GM12873 (cell line): ENCODE data around the gene HCST.

Source experiments
- CTCF ChIP-seq: IDR thresholded peaks from 2 replicates; pipeline ENCODE4 v1.5.1; 2012; ENCODE audit warnings: low read depth, mild to moderate bottlenecking, moderate library complexity, low read length, control low read depth; ENCODE audit not compliant: insufficient read depth; ENCODE audit errors: missing control alignments

Gene HCST

DNA sequence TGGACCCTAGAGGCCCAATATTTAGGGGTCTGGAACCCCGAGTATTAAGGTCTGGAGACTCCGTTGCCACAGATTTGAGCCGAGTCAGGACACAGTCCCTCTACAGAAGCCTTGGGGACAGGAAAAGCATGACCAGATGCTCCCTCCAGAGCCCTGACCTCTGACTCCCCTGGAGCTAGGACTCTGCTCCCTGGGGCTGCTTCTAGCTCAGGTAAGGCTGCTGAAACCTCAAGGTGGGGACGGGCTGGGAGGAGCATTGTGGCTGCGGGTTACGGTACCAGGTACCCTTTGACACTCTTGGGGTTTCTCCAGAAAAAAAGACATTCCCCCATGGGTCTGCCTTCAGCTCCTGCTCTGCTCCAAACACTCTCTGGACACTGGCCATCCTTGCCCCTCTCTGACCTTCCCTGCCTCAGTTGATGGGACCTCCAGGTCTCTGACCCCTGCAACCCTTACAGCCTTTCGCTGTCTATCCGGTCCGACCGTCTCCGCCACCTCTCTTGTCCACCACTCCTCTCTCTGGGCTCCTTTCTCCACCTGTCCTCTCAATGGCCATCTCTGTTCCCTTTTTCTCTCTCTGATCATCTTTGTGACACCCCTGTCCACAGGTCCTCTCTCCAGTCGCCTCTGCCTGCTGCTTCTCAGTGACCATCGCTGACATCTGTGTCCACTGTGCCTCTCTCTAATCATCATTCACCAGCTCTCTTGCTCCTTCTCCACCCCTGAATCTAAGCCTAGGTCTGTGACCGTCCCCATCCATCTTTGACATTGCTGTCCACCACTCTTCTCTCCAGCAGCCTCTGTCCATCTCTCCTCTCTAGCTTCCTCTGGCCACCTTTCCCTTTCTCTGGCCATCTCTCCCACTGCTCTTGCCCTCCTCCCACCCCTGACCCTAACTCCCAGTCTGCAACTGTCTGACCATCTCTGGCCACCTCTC, 35.3 kb downstream of the HCST start:
- TF ChIP-seq CTCF: no peak

- no peak for TF ChIP-seq CTCF
These were observed 36.2 kb downstream of the HCST start for GRCh38 chr19:35938282-35939224.

DNA sequence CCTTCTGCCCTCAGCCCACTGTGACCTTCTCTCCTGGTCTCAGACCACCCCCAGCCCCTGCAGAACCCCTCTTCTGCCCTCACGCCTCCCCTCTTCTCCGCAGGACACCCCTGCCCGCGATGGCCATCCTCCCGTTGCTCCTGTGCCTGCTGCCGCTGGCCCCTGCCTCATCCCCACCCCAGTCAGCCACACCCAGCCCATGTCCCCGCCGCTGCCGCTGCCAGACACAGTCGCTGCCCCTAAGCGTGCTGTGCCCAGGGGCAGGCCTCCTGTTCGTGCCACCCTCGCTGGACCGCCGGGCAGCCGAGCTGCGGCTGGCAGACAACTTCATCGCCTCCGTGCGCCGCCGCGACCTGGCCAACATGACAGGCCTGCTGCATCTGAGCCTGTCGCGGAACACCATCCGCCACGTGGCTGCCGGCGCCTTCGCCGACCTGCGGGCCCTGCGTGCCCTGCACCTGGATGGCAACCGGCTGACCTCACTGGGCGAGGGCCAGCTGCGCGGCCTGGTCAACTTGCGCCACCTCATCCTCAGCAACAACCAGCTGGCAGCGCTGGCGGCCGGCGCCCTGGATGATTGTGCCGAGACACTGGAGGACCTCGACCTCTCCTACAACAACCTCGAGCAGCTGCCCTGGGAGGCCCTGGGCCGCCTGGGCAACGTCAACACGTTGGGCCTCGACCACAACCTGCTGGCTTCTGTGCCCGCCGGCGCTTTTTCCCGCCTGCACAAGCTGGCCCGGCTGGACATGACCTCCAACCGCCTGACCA, 37.2 kb downstream of the HCST start:
- TF ChIP-seq CTCF: no peak

- no peak for TF ChIP-seq CTCF
These were observed 37.9 kb downstream of the HCST start for GRCh38 chr19:35940078-35940775.

DNA sequence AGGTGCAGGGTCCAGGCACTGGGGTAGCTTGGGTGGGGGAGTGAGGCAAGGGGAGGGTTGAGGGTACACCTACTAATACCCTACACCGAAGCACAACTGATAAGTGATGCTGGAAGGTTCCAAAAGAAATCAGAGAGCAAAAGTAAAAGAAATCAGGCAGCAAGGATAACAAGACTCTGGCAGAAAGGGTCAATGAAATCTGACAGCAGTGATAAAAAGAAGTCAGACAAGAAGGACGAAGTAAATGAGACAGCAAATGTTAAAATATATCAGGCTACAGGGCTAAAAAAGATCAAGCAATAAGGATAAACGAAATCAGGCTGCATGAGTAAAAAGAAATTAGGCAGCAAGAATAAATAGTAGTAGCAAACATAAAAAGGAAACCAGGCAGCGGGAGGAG, 38.5 kb downstream of the HCST start:
- no peak for TF ChIP-seq CTCF

GRCh38 chr19:35942235-35942634, 39.9 kb downstream of the HCST start:
- no peak for TF ChIP-seq CTCF
